Measurements from ENCODE around the gene SRP19.
"Not testable (repeated sequence)": the region's sequence is repeated elsewhere in the genome, so short reads cannot be mapped to it uniquely, and the experiment has no call there.

Gene SRP19

DNA sequence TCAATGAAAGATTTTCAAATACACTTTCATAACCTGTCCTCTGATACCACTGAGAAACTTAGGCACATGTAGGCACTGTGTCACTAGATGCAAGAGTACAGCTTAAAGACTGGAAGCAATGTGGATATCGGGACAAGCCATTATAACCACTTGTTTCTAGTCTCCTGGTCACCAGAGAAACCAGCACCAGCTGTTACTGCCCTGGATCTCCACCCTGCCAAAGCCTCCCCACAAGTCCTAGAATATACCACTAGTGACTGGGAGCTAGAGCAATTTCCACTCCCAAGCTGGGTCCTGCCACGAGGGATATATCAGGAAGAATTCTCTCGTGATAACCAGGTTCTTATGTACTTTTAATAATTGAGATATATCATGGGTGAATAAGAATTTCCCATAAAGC lies 41.5 kb downstream of the SRP19 start:
- Histone ChIP-seq H3K36me3 (ENCODE audit: control insufficient read depth, insufficient read depth, low read length) (no peaks in the 10 kb centered on the region), H3K9me3 (ENCODE audit: control insufficient read depth, low read length) (no peaks in the 10 kb centered on the region), H3K9ac (no peak overlapping the region), H3K4me2 (ENCODE audit: low read length) (no peak overlapping the region), H3K4me3 (ENCODE audit: low read depth, low read length) (no peak overlapping the region), H3K4me1 (no peaks in the 10 kb centered on the region), H3K27me3 (ENCODE audit: control insufficient read depth, insufficient read depth, low read length) (no peaks in the 10 kb centered on the region), H2AFZ (no peak overlapping the region), H3K79me2 (peaks cover 2% of the 10 kb centered on the region), H3K27ac (no peak overlapping the region)
- TF ChIP-seq CTCF (IDR thresholded peaks at IDR 0.05), result no peak

DNA sequence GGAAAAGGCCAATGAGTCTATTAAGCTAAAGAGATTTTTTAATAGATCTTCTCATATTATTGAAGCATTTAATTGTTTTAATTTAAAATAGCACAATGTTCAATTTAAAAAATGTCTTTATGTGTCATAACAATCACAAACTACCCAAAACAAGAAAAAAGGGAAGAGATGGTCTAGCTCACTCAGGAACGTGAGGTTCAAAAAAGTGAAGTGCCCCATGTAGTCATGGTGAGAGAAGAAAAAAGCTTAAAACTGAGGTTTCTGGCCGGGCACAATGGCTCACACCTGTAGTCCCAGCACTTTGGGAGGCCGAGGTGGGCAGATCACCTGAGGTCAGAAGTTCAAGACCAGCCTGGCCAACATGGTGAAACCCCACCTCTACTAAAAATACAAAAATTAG lies 43.9 kb downstream of the SRP19 start:
- H2AFZ ChIP-seq; H3K36me3 ChIP-seq (ENCODE audit: control insufficient read depth, insufficient read depth, low read length): not testable (repeated sequence)

DNA sequence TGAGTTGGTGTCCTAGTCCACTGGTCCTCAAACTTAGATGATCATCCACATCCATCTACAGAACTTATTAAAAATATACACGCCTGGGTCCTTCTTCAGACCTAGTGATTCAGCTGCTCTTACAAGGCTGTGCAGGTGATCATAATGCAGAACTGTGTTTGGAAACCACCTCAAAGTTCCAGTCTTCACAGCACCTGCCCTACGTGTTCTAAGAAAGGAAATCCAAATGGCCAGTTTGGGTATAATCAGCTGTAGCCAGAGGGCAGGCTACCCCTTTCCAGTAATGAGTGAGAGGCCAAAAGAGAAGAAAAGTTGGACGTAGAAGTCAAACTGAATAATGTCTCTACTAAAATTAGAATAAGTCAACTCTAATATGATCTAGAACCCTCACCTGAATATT lies 45.5 kb downstream of the SRP19 start:
- Histone ChIP-seq H3K79me2 (peaks cover 27% of the 10 kb centered on the region), H3K9me3 (ENCODE audit: control insufficient read depth, low read length) (no peaks in the 10 kb centered on the region), H3K9ac (no peak overlapping the region), H3K36me3 (ENCODE audit: control insufficient read depth, insufficient read depth, low read length) (no peaks in the 10 kb centered on the region), H3K4me1 (no peaks in the 10 kb centered on the region), H2AFZ (no peak overlapping the region), H3K4me3 (ENCODE audit: low read depth, low read length) (no peak overlapping the region), H3K4me2 (ENCODE audit: low read length) (no peak overlapping the region), H3K27ac (no peak overlapping the region), H3K27me3 (ENCODE audit: control insufficient read depth, insufficient read depth, low read length) (no peaks in the 10 kb centered on the region)
- TF ChIP-seq CTCF (IDR thresholded peaks at IDR 0.05), result no peak

More for the DNA sequence above, 43.9 kb downstream of the SRP19 start:
- H3K4me3 ChIP-seq (ENCODE audit: low read depth, low read length); H3K4me1 ChIP-seq; H3K9me3 ChIP-seq (ENCODE audit: control insufficient read depth, low read length); H3K27ac ChIP-seq; H3K27me3 ChIP-seq (ENCODE audit: control insufficient read depth, insufficient read depth, low read length); H3K9ac ChIP-seq; H3K4me2 ChIP-seq (ENCODE audit: low read length): not testable (repeated sequence)
- H3K79me2 ChIP-seq, result peaks cover 15% of the 10 kb centered on the region

GRCh38 chr5:112907166-112907631 lies 46.1 kb downstream of the SRP19 start:
- H3K4me1 ChIP-seq, result no peaks in the 10 kb centered on the region
- no peak overlapping the region for H2AFZ ChIP-seq
- H3K79me2 ChIP-seq, result peaks cover 27% of the 10 kb centered on the region
- H3K36me3 ChIP-seq (ENCODE audit: control insufficient read depth, insufficient read depth, low read length), result no peaks in the 10 kb centered on the region
- no peak overlapping the region for H3K4me3 ChIP-seq (ENCODE audit: low read depth, low read length)
- no peak overlapping the region for H3K27ac ChIP-seq
- no peaks in the 10 kb centered on the region for H3K27me3 ChIP-seq (ENCODE audit: control insufficient read depth, insufficient read depth, low read length)
- no peak overlapping the region for H3K4me2 ChIP-seq (ENCODE audit: low read length)
- H3K9ac ChIP-seq, result no peak overlapping the region
- no peak for TF ChIP-seq CTCF (IDR thresholded peaks at IDR 0.05)
- no peaks in the 10 kb centered on the region for H3K9me3 ChIP-seq (ENCODE audit: control insufficient read depth, low read length)

DNA sequence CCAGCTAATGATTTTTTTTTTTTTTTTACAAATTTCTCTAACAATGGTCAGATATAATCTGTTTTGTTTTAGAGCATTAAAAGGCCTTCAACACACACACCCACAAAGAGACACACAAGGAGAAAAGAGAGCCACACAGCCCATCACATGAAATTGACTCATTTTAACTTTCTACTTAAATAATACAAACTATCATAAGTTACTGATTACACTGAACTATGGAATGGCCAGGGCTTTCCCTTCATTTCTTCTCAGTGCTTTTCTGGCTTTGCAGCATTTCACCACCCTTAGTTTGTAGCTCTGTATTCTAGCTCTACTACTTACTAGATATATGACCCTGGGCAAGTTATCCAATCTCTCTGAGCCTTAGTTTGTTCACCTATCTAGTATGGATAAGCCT lies 47.8 kb downstream of the SRP19 start:
- no peak for TF ChIP-seq CTCF (IDR thresholded peaks at IDR 0.05)
- no peaks in the 10 kb centered on the region for H3K36me3 ChIP-seq (ENCODE audit: control insufficient read depth, insufficient read depth, low read length)
- no peaks in the 10 kb centered on the region for H3K9me3 ChIP-seq (ENCODE audit: control insufficient read depth, low read length)
- H3K4me3 ChIP-seq (ENCODE audit: low read depth, low read length), result no peak overlapping the region
- no peaks in the 10 kb centered on the region for H3K4me1 ChIP-seq
- H3K79me2 ChIP-seq, result peaks cover 37% of the 10 kb centered on the region
- H3K27me3 ChIP-seq (ENCODE audit: control insufficient read depth, insufficient read depth, low read length), result no peaks in the 10 kb centered on the region
- H3K27ac ChIP-seq, result no peak overlapping the region
- no peak overlapping the region for H2AFZ ChIP-seq
- H3K4me2 ChIP-seq (ENCODE audit: low read length), result no peak overlapping the region
- no peak overlapping the region for H3K9ac ChIP-seq

Data from parathyroid adenoma (tissue), 2 donors.